ENCODE measurements around the gene TIMELESS. TPM values are rescaled to one million over a fixed set of nuclear protein-coding genes. Genes with fewer than 3 reads are reported as not detected.

Gene TIMELESS
- total and polyA plus RNA-seq, 9 of the 15 experiments (the other 6 are each of a cell fraction or from before 2014, with no cell fraction given): 11.9 to 59.2 (median 35.8) TPM

DNA sequence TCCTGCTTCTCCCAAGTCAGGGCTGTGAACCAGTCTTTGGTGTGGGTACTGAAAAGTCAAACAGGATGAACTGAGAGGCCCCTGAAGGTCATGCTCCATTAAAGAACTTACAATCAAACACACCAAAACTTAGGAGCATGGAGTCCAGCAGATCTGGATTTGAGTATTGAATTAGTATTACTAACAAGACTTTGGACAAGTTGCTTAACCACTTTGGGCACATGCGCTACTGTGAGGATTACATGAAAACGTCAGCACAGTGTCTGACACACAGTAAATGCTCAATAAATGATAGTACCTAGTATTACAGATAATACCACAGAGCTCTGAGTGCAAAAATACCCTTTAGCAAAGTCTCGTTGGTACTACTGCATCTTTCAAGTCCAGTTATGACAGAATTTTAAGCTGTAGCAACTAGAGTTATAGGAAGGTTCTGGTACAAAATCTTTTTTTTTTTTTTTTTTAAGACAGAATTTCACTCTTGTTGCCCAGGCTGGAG is 23.2 kb downstream of the TIMELESS start:
- WGBS (ENCODE audit: insufficient coverage, low coverage, missing lambda C conversion rate): 57% methylated on average over 3 of the region's 3 CpGs
- FAIRE-seq: no peak
- no TSS peak for BruUV-seq (replicated peaks)
- Histone ChIP-seq H3K9me3 (replicated peaks; ENCODE audit: control insufficient read depth, insufficient read depth, low read depth, low read length) (no peaks in the 10 kb centered on the region), H3K4me1 (replicated peaks in 1 of 2; ENCODE audit: control insufficient read depth in 2 of 2, insufficient read depth in 2 of 2, low read length in 2 of 2) (no peaks in the 10 kb centered on the region), H4K20me1 (replicated peaks; ENCODE audit: control insufficient read depth, insufficient read depth, low read length) (no peaks in the 10 kb centered on the region), H3K4me3 (no peak overlapping the region), H3K4me2 (ENCODE audit: insufficient read depth, low read length) (no peak overlapping the region), H3K36me3 (ENCODE audit: control insufficient read depth, insufficient read depth, low read length) (peaks cover 86% of the 10 kb centered on the region), H3K27me3 (ENCODE audit: control insufficient read depth in 2 of 2, insufficient read depth in 2 of 2, low read length in 2 of 2) (no peaks in the 10 kb centered on the region), H3K9ac (ENCODE audit: insufficient read depth in 1 of 2, low read depth in 2 of 2, low read length in 2 of 2) (no peak overlapping the region), H3K9me1 (ENCODE audit: control insufficient read depth, insufficient read depth, low read length) (no peaks in the 10 kb centered on the region), H3K79me2 (ENCODE audit: control insufficient read depth, insufficient read depth, low read length) (no peaks in the 10 kb centered on the region), H3K27ac (ENCODE audit: extremely low read depth, low read depth, low read length) (no peak overlapping the region), H2AFZ (ENCODE audit: low read depth, low read length) (no peak overlapping the region)
- in situ Hi-C loops (cut with MboI): no loop called here
- ChIA-PET POLR2A (interaction anchor here (0.7 to 2.7 kb wide), 2 partner anchors 11 to 75 kb away, joined by 3 to 12 read pairs; no protein-coding TSS in a partner anchor), CTCF (ENCODE audit: low intra/inter-chr PET ratio) (no interaction called here)
- no peak for ATAC-seq
- intact Hi-C loops (cut with micrococcal nuclease): no loop called here
- DNase-seq (ENCODE audit: extremely low read depth in 1 of 4, low spot score in 3 of 4): no peak
- TF ChIP-seq, protein P1, sequence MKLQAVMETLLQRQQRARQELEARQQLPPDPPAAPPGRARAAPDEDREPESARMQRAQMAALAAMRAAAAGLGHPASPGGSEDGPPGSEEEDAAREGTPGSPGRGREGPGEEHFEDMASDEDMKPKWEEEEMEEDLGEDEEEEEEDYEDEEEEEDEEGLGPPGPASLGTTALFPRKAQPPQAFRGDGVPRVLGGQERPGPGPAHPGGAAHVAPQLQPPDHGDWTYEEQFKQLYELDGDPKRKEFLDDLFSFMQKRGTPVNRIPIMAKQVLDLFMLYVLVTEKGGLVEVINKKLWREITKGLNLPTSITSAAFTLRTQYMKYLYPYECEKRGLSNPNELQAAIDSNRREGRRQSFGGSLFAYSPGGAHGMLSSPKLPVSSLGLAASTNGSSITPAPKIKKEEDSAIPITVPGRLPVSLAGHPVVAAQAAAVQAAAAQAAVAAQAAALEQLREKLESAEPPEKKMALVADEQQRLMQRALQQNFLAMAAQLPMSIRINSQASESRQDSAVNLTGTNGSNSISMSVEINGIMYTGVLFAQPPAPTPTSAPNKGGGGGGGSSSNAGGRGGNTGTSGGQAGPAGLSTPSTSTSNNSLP (IDR thresholded peaks at IDR 0.05; ENCODE audit: borderline replicate concordance, low read depth, low read length): no peak
- no peak for TF ChIP-seq ZNF23 (CRISPR knock-in tag; IDR thresholded peaks at IDR 0.05)
- TF ChIP-seq, protein P2, sequence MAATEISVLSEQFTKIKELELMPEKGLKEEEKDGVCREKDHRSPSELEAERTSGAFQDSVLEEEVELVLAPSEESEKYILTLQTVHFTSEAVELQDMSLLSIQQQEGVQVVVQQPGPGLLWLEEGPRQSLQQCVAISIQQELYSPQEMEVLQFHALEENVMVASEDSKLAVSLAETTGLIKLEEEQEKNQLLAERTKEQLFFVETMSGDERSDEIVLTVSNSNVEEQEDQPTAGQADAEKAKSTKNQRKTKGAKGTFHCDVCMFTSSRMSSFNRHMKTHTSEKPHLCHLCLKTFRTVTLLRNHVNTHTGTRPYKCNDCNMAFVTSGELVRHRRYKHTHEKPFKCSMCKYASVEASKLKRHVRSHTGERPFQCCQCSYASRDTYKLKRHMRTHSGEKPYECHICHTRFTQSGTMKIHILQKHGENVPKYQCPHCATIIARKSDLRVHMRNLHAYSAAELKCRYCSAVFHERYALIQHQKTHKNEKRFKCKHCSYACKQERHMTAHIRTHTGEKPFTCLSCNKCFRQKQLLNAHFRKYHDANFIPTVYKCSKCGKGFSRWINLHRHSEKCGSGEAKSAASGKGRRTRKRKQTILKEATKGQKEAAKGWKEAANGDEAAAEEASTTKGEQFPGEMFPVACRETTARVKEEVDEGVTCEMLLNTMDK (IDR thresholded peaks at IDR 0.05; ENCODE audit: borderline replicate concordance, insufficient read depth, low read depth, low read length, poor library complexity, severe bottlenecking): no peak
- TF ChIP-seq ZNF134 (CRISPR knock-in tag; conservative IDR thresholded peaks at IDR 0.05): no peak
- TF ChIP-seq ATF7 (IDR thresholded peaks at IDR 0.05): no peak
- no peak for TF ChIP-seq BRF1 (IDR thresholded peaks at IDR 0.05; ENCODE audit: borderline replicate concordance, extremely low read depth, insufficient read length)
- no peak for TF ChIP-seq SLC30A9 (CRISPR knock-in tag; IDR thresholded peaks at IDR 0.05)
- no peak for TF ChIP-seq SAFB2 (IDR thresholded peaks at IDR 0.05; ENCODE audit: borderline replicate concordance, low read depth, low read length, severe bottlenecking)
- TF ChIP-seq, protein P3, sequence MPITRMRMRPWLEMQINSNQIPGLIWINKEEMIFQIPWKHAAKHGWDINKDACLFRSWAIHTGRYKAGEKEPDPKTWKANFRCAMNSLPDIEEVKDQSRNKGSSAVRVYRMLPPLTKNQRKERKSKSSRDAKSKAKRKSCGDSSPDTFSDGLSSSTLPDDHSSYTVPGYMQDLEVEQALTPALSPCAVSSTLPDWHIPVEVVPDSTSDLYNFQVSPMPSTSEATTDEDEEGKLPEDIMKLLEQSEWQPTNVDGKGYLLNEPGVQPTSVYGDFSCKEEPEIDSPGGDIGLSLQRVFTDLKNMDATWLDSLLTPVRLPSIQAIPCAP (CRISPR knock-in tag; IDR thresholded peaks at IDR 0.05; ENCODE audit: borderline replicate concordance): no peak
- TF ChIP-seq, protein P4, sequence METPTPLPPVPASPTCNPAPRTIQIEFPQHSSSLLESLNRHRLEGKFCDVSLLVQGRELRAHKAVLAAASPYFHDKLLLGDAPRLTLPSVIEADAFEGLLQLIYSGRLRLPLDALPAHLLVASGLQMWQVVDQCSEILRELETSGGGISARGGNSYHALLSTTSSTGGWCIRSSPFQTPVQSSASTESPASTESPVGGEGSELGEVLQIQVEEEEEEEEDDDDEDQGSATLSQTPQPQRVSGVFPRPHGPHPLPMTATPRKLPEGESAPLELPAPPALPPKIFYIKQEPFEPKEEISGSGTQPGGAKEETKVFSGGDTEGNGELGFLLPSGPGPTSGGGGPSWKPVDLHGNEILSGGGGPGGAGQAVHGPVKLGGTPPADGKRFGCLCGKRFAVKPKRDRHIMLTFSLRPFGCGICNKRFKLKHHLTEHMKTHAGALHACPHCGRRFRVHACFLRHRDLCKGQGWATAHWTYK (CRISPR knock-in tag; IDR thresholded peaks at IDR 0.05): no peak
- TF ChIP-seq ZNF79 (CRISPR knock-in tag; IDR thresholded peaks at IDR 0.05; ENCODE audit: low read depth): no peak
- no peak for TF ChIP-seq ZKSCAN3 (CRISPR knock-in tag; IDR thresholded peaks at IDR 0.05)
- no peak for TF ChIP-seq FOXK1 (CRISPR knock-in tag; IDR thresholded peaks at IDR 0.05; ENCODE audit: borderline replicate concordance)
- no peak for TF ChIP-seq ZBED1 (IDR thresholded peaks at IDR 0.05)
- no peak for TF ChIP-seq JUNB (CRISPR knock-in tag; conservative IDR thresholded peaks at IDR 0.05)
- TF ChIP-seq DMBX1 (CRISPR knock-in tag; IDR thresholded peaks at IDR 0.05; ENCODE audit: borderline replicate concordance): no peak
